ENCODE results near the gene RMND5A. TPM values are rescaled to one million over a fixed set of nuclear protein-coding genes. Genes with fewer than 3 reads are reported as not detected.
"Not testable (repeated sequence)": the region's sequence is repeated elsewhere in the genome, so short reads cannot be mapped to it uniquely, and the experiment has no call there.

The RMND5A gene
- polyA plus RNA-seq, 1 donor from 2014 or later: 36.3 TPM

GRCh38 chr2:86708126-86708525, 12.0 kb upstream of the RMND5A start:
- H3K4me3 ChIP-seq (ENCODE audit: low read length); H3K27ac ChIP-seq (ENCODE audit: low read length); H3K79me2 ChIP-seq (replicated peaks; ENCODE audit: insufficient read depth, low read length); H4K20me1 ChIP-seq (ENCODE audit: insufficient read depth); H3K27me3 ChIP-seq (ENCODE audit: insufficient read depth, low read depth, low read length); H2AFZ ChIP-seq (ENCODE audit: low read depth, low read length); H3K9me3 ChIP-seq (ENCODE audit: low read length); H3K36me3 ChIP-seq (ENCODE audit: insufficient read depth, low read length); H3F3A ChIP-seq (ENCODE audit: insufficient read depth, low read length, poor library complexity, severe bottlenecking); H3K9me2 ChIP-seq (ENCODE audit: insufficient read depth, low read length); H3K4me2 ChIP-seq (ENCODE audit: low read length); H3K9ac ChIP-seq (ENCODE audit: low read length): not testable (repeated sequence)

- H3F3A ChIP-seq (ENCODE audit: insufficient read depth, low read length, poor library complexity, severe bottlenecking); H3K27me3 ChIP-seq (ENCODE audit: insufficient read depth, low read depth, low read length); H3K9me3 ChIP-seq (ENCODE audit: low read length); H3K27ac ChIP-seq (ENCODE audit: low read length); H3K79me2 ChIP-seq (replicated peaks; ENCODE audit: insufficient read depth, low read length); H3K9me2 ChIP-seq (ENCODE audit: insufficient read depth, low read length); H2AFZ ChIP-seq (ENCODE audit: low read depth, low read length); H3K9ac ChIP-seq (ENCODE audit: low read length); H4K20me1 ChIP-seq (ENCODE audit: insufficient read depth); H3K4me2 ChIP-seq (ENCODE audit: low read length); H3K36me3 ChIP-seq (ENCODE audit: insufficient read depth, low read length); H3K4me3 ChIP-seq (ENCODE audit: low read length): not testable (repeated sequence)
These were observed 5.4 kb upstream of the RMND5A start for GRCh38 chr2:86714579-86715173.

GRCh38 chr2:86719263-86719636, 841 bp upstream of the RMND5A start:
- H2AFZ ChIP-seq (ENCODE audit: low read depth, low read length); H4K20me1 ChIP-seq (ENCODE audit: insufficient read depth); H3F3A ChIP-seq (ENCODE audit: insufficient read depth, low read length, poor library complexity, severe bottlenecking); H3K9me2 ChIP-seq (ENCODE audit: insufficient read depth, low read length); H3K9ac ChIP-seq (ENCODE audit: low read length); H3K36me3 ChIP-seq (ENCODE audit: insufficient read depth, low read length); H3K79me2 ChIP-seq (replicated peaks; ENCODE audit: insufficient read depth, low read length); H3K4me2 ChIP-seq (ENCODE audit: low read length); H3K9me3 ChIP-seq (ENCODE audit: low read length); H3K27me3 ChIP-seq (ENCODE audit: insufficient read depth, low read depth, low read length): not testable (repeated sequence)
- Histone ChIP-seq H3K4me3 (ENCODE audit: low read length) (peak overlapping the region; percentile 64), H3K27ac (ENCODE audit: low read length) (peak overlapping the region; percentile 55)

GRCh38 chr2:86720540-86721320, 639 bp downstream of the RMND5A start:
- H3K4me2 ChIP-seq (ENCODE audit: low read length); H3K9me2 ChIP-seq (ENCODE audit: insufficient read depth, low read length); H3K9me3 ChIP-seq (ENCODE audit: low read length); H3F3A ChIP-seq (ENCODE audit: insufficient read depth, low read length, poor library complexity, severe bottlenecking); H3K27me3 ChIP-seq (ENCODE audit: insufficient read depth, low read depth, low read length); H3K79me2 ChIP-seq (replicated peaks; ENCODE audit: insufficient read depth, low read length); H4K20me1 ChIP-seq (ENCODE audit: insufficient read depth); H2AFZ ChIP-seq (ENCODE audit: low read depth, low read length); H3K36me3 ChIP-seq (ENCODE audit: insufficient read depth, low read length): not testable (repeated sequence)
- Histone ChIP-seq H3K9ac (ENCODE audit: low read length) (peak overlapping the region; percentile 60), H3K27ac (ENCODE audit: low read length) (peak overlapping the region; percentile 45), H3K4me3 (ENCODE audit: low read length) (peak overlapping the region; percentile 64)

GRCh38 chr2:86725706-86726105, 5.6 kb downstream of the RMND5A start:
- not testable (repeated sequence) for H3K9me2 ChIP-seq (ENCODE audit: insufficient read depth, low read length); H3K36me3 ChIP-seq (ENCODE audit: insufficient read depth, low read length); H3K9ac ChIP-seq (ENCODE audit: low read length); H3F3A ChIP-seq (ENCODE audit: insufficient read depth, low read length, poor library complexity, severe bottlenecking); H4K20me1 ChIP-seq (ENCODE audit: insufficient read depth); H3K79me2 ChIP-seq (replicated peaks; ENCODE audit: insufficient read depth, low read length); H3K27ac ChIP-seq (ENCODE audit: low read length); H3K27me3 ChIP-seq (ENCODE audit: insufficient read depth, low read depth, low read length); H3K4me2 ChIP-seq (ENCODE audit: low read length); H3K4me3 ChIP-seq (ENCODE audit: low read length); H3K9me3 ChIP-seq (ENCODE audit: low read length); H2AFZ ChIP-seq (ENCODE audit: low read depth, low read length)

GRCh38 chr2:86732040-86732525, 12.0 kb downstream of the RMND5A start:
- not testable (repeated sequence) for H3K27me3 ChIP-seq (ENCODE audit: insufficient read depth, low read depth, low read length); H3K9ac ChIP-seq (ENCODE audit: low read length); H4K20me1 ChIP-seq (ENCODE audit: insufficient read depth); H3K9me2 ChIP-seq (ENCODE audit: insufficient read depth, low read length); H3K4me2 ChIP-seq (ENCODE audit: low read length); H3K9me3 ChIP-seq (ENCODE audit: low read length); H3K4me3 ChIP-seq (ENCODE audit: low read length); H3F3A ChIP-seq (ENCODE audit: insufficient read depth, low read length, poor library complexity, severe bottlenecking); H3K79me2 ChIP-seq (replicated peaks; ENCODE audit: insufficient read depth, low read length); H3K27ac ChIP-seq (ENCODE audit: low read length); H3K36me3 ChIP-seq (ENCODE audit: insufficient read depth, low read length); H2AFZ ChIP-seq (ENCODE audit: low read depth, low read length)

GRCh38 chr2:86732837-86733236, 12.7 kb downstream of the RMND5A start:
- H3F3A ChIP-seq (ENCODE audit: insufficient read depth, low read length, poor library complexity, severe bottlenecking); H3K27me3 ChIP-seq (ENCODE audit: insufficient read depth, low read depth, low read length); H3K36me3 ChIP-seq (ENCODE audit: insufficient read depth, low read length); H3K79me2 ChIP-seq (replicated peaks; ENCODE audit: insufficient read depth, low read length); H3K9ac ChIP-seq (ENCODE audit: low read length); H3K4me2 ChIP-seq (ENCODE audit: low read length); H3K9me3 ChIP-seq (ENCODE audit: low read length); H4K20me1 ChIP-seq (ENCODE audit: insufficient read depth); H3K9me2 ChIP-seq (ENCODE audit: insufficient read depth, low read length); H3K27ac ChIP-seq (ENCODE audit: low read length); H3K4me3 ChIP-seq (ENCODE audit: low read length); H2AFZ ChIP-seq (ENCODE audit: low read depth, low read length): not testable (repeated sequence)

GRCh38 chr2:86733528-86733927, 13.4 kb downstream of the RMND5A start:
- H3K9me2 ChIP-seq (ENCODE audit: insufficient read depth, low read length); H3K36me3 ChIP-seq (ENCODE audit: insufficient read depth, low read length); H3K79me2 ChIP-seq (replicated peaks; ENCODE audit: insufficient read depth, low read length); H3K4me3 ChIP-seq (ENCODE audit: low read length); H4K20me1 ChIP-seq (ENCODE audit: insufficient read depth); H3K4me2 ChIP-seq (ENCODE audit: low read length); H3K9me3 ChIP-seq (ENCODE audit: low read length); H3K9ac ChIP-seq (ENCODE audit: low read length); H3F3A ChIP-seq (ENCODE audit: insufficient read depth, low read length, poor library complexity, severe bottlenecking); H2AFZ ChIP-seq (ENCODE audit: low read depth, low read length); H3K27ac ChIP-seq (ENCODE audit: low read length); H3K27me3 ChIP-seq (ENCODE audit: insufficient read depth, low read depth, low read length): not testable (repeated sequence)

All from neural cell (in vitro differentiated cells).